Keratinocyte (primary cell): ENCODE results near the gene PRICKLE4. TPM values are rescaled to one million over a fixed set of nuclear protein-coding genes. Genes with fewer than 3 reads are reported as not detected.

Source experiments
- DNase-seq: peaks from one replicate; pipeline ENCODE4 v3.0.0-alpha.2; 2011; ENCODE audit warnings: low read depth, missing footprints, low spot score
- FAIRE-seq: peaks from 2 replicates; lab custom pipeline; 2011; peaks lifted over from hg19 to GRCh38; lab: Jason Lieb, UNC
- H2AFZ ChIP-seq: 2 replicates; pipeline ENCODE4 v1.6.0; 2012; ENCODE audit warnings: low read length, control low read depth, inconsistent platforms; ENCODE audit not compliant: control insufficient read depth
- H3K27ac ChIP-seq: 2 replicates; pipeline ENCODE4 v1.5.1; 2011; ENCODE audit warnings: low read length; ENCODE audit not compliant: control insufficient read depth, insufficient read depth
- H3K27me3 ChIP-seq: 3 replicates; pipeline ENCODE4 v1.6.0; 2011; ENCODE audit warnings: low read length; ENCODE audit not compliant: control insufficient read depth, insufficient read depth; ENCODE audit errors: extremely low read depth
- H3K36me3 ChIP-seq, 2 experiments: 2 replicates in 1 of 2; 3 replicates in 1 of 2; pipeline ENCODE4 v1.5.1; 2011; ENCODE audit warnings: low read length in 2 of 2, mild to moderate bottlenecking in 1 of 2; ENCODE audit not compliant: control insufficient read depth in 2 of 2, insufficient read depth in 2 of 2; ENCODE audit errors: extremely low read depth in 1 of 2
- H3K4me1 ChIP-seq: 3 replicates; pipeline ENCODE4 v1.5.1; 2011; ENCODE audit warnings: low read length; ENCODE audit not compliant: control insufficient read depth, insufficient read depth; ENCODE audit errors: extremely low read depth
- H3K4me2 ChIP-seq: 3 replicates; pipeline ENCODE4 v1.6.0; 2011; ENCODE audit warnings: low read depth, low read length; ENCODE audit not compliant: control insufficient read depth, insufficient read depth; ENCODE audit errors: extremely low read depth
- H3K4me3 ChIP-seq, 3 experiments: fragments of 200-600 bp in 1 of 3; sonication (generic) in 1 of 3; 2 replicates in 2 of 3; 3 replicates in 1 of 3; pipeline ENCODE4 v1.5.1; 2011 to 2016; ENCODE audit warnings: low read length in 3 of 3, mild to moderate bottlenecking in 3 of 3, control low read depth in 2 of 3, inconsistent platforms in 1 of 3, low read depth in 1 of 3, mixed read lengths in 1 of 3, mixed run types in 1 of 3, moderate library complexity in 1 of 3; ENCODE audit not compliant: control insufficient read depth in 2 of 3, insufficient read depth in 2 of 3; ENCODE audit errors: extremely low read depth in 1 of 3
- H3K79me2 ChIP-seq: 2 replicates; pipeline ENCODE4 v1.6.0; 2012; ENCODE audit warnings: low read length; ENCODE audit not compliant: control insufficient read depth, insufficient read depth
- H3K9ac ChIP-seq: 3 replicates; pipeline ENCODE4 v1.6.0; 2011; ENCODE audit warnings: low read length; ENCODE audit not compliant: control insufficient read depth, insufficient read depth; ENCODE audit errors: extremely low read depth
- H3K9me1 ChIP-seq: 3 replicates; pipeline ENCODE4 v1.6.0; 2011; ENCODE audit warnings: low read length; ENCODE audit not compliant: control insufficient read depth, insufficient read depth; ENCODE audit errors: extremely low read depth
- H3K9me3 ChIP-seq: 2 replicates; pipeline ENCODE4 v1.5.1; 2012; ENCODE audit warnings: low read depth, low read length; ENCODE audit not compliant: control insufficient read depth
- H4K20me1 ChIP-seq: 3 replicates; pipeline ENCODE4 v1.6.0; 2011; ENCODE audit warnings: low read length; ENCODE audit not compliant: control insufficient read depth, insufficient read depth; ENCODE audit errors: extremely low read depth
- CTCF ChIP-seq, 3 experiments: IDR thresholded peaks in 1 of 3; conservative IDR thresholded peaks in 1 of 3; optimal IDR thresholded peaks in 1 of 3; 2 replicates in 2 of 3; 3 replicates in 1 of 3; pipeline versions ENCODE3 to v1.5.1; 2011; ENCODE audit warnings: low read length in 3 of 3, mild to moderate bottlenecking in 3 of 3, moderate library complexity in 2 of 3, control low read depth in 1 of 3, inconsistent platforms in 1 of 3; ENCODE audit not compliant: insufficient read depth in 2 of 3; ENCODE audit errors: extremely low read depth in 1 of 3
- EZH2 ChIP-seq: IDR thresholded peaks from one replicate; pipeline ENCODE4 v1.6.1; 2012; ENCODE audit warnings: inconsistent platforms, mild to moderate bottlenecking, low read length, moderate library complexity
- dilution Hi-C: fragments of 300-500 bp; cut with MboI; formaldehyde crosslinking; loops from one replicate; pipeline ENCODE4 v1.7.0; 2020; ENCODE audit warnings: low sequenced_read_pairs; ENCODE audit not compliant: extremely low pct_ligation_motif_present
- polyA plus RNA-seq, 5 experiments: library from polyadenylated mRNA; depleted of rRNA in 3 of 5; stranded (reverse) in 3 of 5; stranded (forward) in 1 of 5; unstranded in 1 of 5; fragments of >200 nt; gene quantifications; 1 replicate in 1 of 5; 2 replicates in 3 of 5; 3 replicates in 1 of 5; pipeline versions ENCODE4 v1.2.1 to v1.2.3, GENCODE V29; 2011 to 2012; ENCODE audit warnings: missing spikeins in 2 of 5, low read depth in 1 of 5, low replicate concordance in 1 of 5

PRICKLE4 gene
- polyA plus RNA-seq, 1 donor (not counting 4 experiments of a cell fraction or from before 2014, with no cell fraction given), result 0.13 TPM

GRCh38 chr6:41737591-41738130 lies 42.9 kb upstream of the PRICKLE4 start:
- Histone ChIP-seq H2AFZ (no peak overlapping the region), H3K27ac (no peak overlapping the region), H4K20me1 (no peaks in the 10 kb centered on the region), H3K9ac (no peak overlapping the region), H3K9me1 (no peaks in the 10 kb centered on the region), H3K79me2 (no peaks in the 10 kb centered on the region), H3K4me1 (peaks cover 25% of the 10 kb centered on the region), H3K9me3 (no peaks in the 10 kb centered on the region), H3K4me2 (no peak overlapping the region), H3K4me3 (no peak overlapping the region), H3K27me3 (no peaks in the 10 kb centered on the region), H3K36me3 (no peaks in the 10 kb centered on the region)
- no peak for DNase-seq
- TF ChIP-seq EZH2, result no peak
- no peak for TF ChIP-seq CTCF (optimal IDR thresholded peaks at IDR 0.05 in 1 of 3, IDR thresholded peaks at IDR 0.05 in 1 of 3, conservative IDR thresholded peaks at IDR 0.05 in 1 of 3; ENCODE audit: extremely low read depth in 1 of 3, insufficient read depth in 2 of 3, low read length in 3 of 3)
- FAIRE-seq, result no peak
- dilution Hi-C loops, result no loop called here

GRCh38 chr6:41739041-41739440 lies 41.5 kb upstream of the PRICKLE4 start:
- Histone ChIP-seq H3K9me3 (no peaks in the 10 kb centered on the region), H3K4me3 (no peak overlapping the region), H3K36me3 (no peaks in the 10 kb centered on the region), H3K4me2 (no peak overlapping the region), H3K4me1 (peaks cover 12% of the 10 kb centered on the region), H4K20me1 (no peaks in the 10 kb centered on the region), H3K27ac (no peak overlapping the region), H3K27me3 (no peaks in the 10 kb centered on the region), H3K9me1 (no peaks in the 10 kb centered on the region), H2AFZ (no peak overlapping the region), H3K9ac (no peak overlapping the region), H3K79me2 (no peaks in the 10 kb centered on the region)
- FAIRE-seq (no peak), DNase-seq (no peak)
- TF ChIP-seq EZH2 (no peak), CTCF (optimal IDR thresholded peaks at IDR 0.05 in 1 of 3, IDR thresholded peaks at IDR 0.05 in 1 of 3, conservative IDR thresholded peaks at IDR 0.05 in 1 of 3; ENCODE audit: extremely low read depth in 1 of 3, insufficient read depth in 2 of 3, low read length in 3 of 3) (no peak)
- dilution Hi-C loops, result no loop called here
